HEK293 (cell line): ENCODE results near the gene NTNG1.

Experiments used
- CTCF ChIA-PET: fragments of 350-600 bp; formaldehyde crosslinking; extraction: SDS; loops from one replicate; lab custom pipeline; 2021; ENCODE audit warnings: antibody characterized with exemption; lab: Yijun Ruan, JAX
- POLR2A ChIA-PET: fragments of 300-600 bp; formaldehyde crosslinking; extraction: SDS; loops from one replicate; lab custom pipeline; 2020; ENCODE audit warnings: antibody characterized with exemption, inconsistent platforms; lab: Yijun Ruan, JAX
- H3K27ac ChIP-seq: fragments of 200-500 bp; sonication (Bioruptor generic); 2 replicates; pipeline ENCODE4 v1.5.1; 2014; ENCODE audit warnings: low read depth, low read length, control low read depth, inconsistent platforms; ENCODE audit errors: extremely low read depth
- H3K36me3 ChIP-seq, 2 experiments: fragments of 200-500 bp in 1 of 2; sonication (Bioruptor generic) in 1 of 2; 1 replicate in 1 of 2; 2 replicates in 1 of 2; pipeline ENCODE4 v1.5.1; 2014 to 2017; ENCODE audit warnings: inconsistent platforms in 2 of 2, low read length in 2 of 2; ENCODE audit not compliant: control insufficient read depth in 2 of 2, insufficient read depth in 1 of 2
- H3K4me1 ChIP-seq: fragments of 200-500 bp; sonication (Bioruptor generic); 2 replicates; pipeline ENCODE4 v1.5.1; 2014; ENCODE audit warnings: mild to moderate bottlenecking, low read length, inconsistent platforms; ENCODE audit not compliant: control insufficient read depth, insufficient read depth
- H3K4me3 ChIP-seq: 2 replicates; pipeline ENCODE4 v1.5.1; 2011; ENCODE audit warnings: low read depth, mild to moderate bottlenecking, control low read depth, low read length, moderate library complexity
- H3K9me3 ChIP-seq: fragments of 200-500 bp; sonication (Bioruptor generic); 2 replicates; pipeline ENCODE4 v1.5.1; 2014; ENCODE audit warnings: low read depth, low read length, inconsistent platforms; ENCODE audit not compliant: control insufficient read depth, insufficient read depth
- GFI1B ChIP-seq: fragments of 450-650 bp; formaldehyde crosslinking; IDR thresholded peaks from 2 replicates; pipeline ENCODE4 v1.5.1; 2016; ENCODE audit warnings: missing biosample characterization, missing genetic modification characterization
- RBAK ChIP-seq: fragments of 450-650 bp; formaldehyde crosslinking; IDR thresholded peaks from 2 replicates; pipeline ENCODE4 v1.5.1; 2016; ENCODE audit warnings: missing biosample characterization, missing genetic modification characterization
- ZNF112 ChIP-seq: fragments of 450-650 bp; formaldehyde crosslinking; IDR thresholded peaks from 2 replicates; pipeline ENCODE4 v1.5.0; 2017; ENCODE audit warnings: missing biosample characterization, missing genetic modification characterization
- ZNF133 ChIP-seq: fragments of 450-650 bp; formaldehyde crosslinking; IDR thresholded peaks from 2 replicates; pipeline ENCODE4 v1.5.1; 2016; ENCODE audit warnings: missing biosample characterization, missing genetic modification characterization
- ZNF138 ChIP-seq: fragments of 450-650 bp; formaldehyde crosslinking; IDR thresholded peaks from 2 replicates; pipeline ENCODE4 v1.5.1; 2016; ENCODE audit warnings: missing biosample characterization, missing genetic modification characterization, borderline replicate concordance
- ZNF214 ChIP-seq: fragments of 450-650 bp; formaldehyde crosslinking; IDR thresholded peaks from 2 replicates; pipeline ENCODE4 v1.5.1; 2017; ENCODE audit warnings: missing biosample characterization, mild to moderate bottlenecking, missing genetic modification characterization, borderline replicate concordance
- ZNF221 ChIP-seq: fragments of 450-650 bp; formaldehyde crosslinking; IDR thresholded peaks from 2 replicates; pipeline ENCODE4 v1.5.1; 2017; ENCODE audit warnings: missing biosample characterization, missing genetic modification characterization, borderline replicate concordance
- ZNF23 ChIP-seq: fragments of 450-650 bp; formaldehyde crosslinking; IDR thresholded peaks from 2 replicates; pipeline ENCODE4 v1.5.1; 2016; ENCODE audit warnings: missing biosample characterization, missing genetic modification characterization, borderline replicate concordance
- ZNF24 ChIP-seq: fragments of 450-650 bp; formaldehyde crosslinking; IDR thresholded peaks from 2 replicates; pipeline ENCODE4 v1.5.1; 2016; ENCODE audit warnings: missing biosample characterization, missing genetic modification characterization
- ZNF324 ChIP-seq: fragments of 450-650 bp; formaldehyde crosslinking; IDR thresholded peaks from 2 replicates; pipeline ENCODE4 v1.5.1; 2016; ENCODE audit warnings: missing biosample characterization, missing genetic modification characterization
- ZNF473 ChIP-seq: fragments of 450-650 bp; formaldehyde crosslinking; IDR thresholded peaks from 2 replicates; pipeline ENCODE4 v1.5.1; 2017; ENCODE audit warnings: missing biosample characterization, missing genetic modification characterization
- ZNF514 ChIP-seq: fragments of 450-650 bp; formaldehyde crosslinking; IDR thresholded peaks from 2 replicates; pipeline ENCODE4 v1.5.1; 2016; ENCODE audit warnings: missing biosample characterization, missing genetic modification characterization
- ZNF600 ChIP-seq: fragments of 450-650 bp; formaldehyde crosslinking; IDR thresholded peaks from 2 replicates; pipeline ENCODE4 v1.5.1; 2016; ENCODE audit warnings: missing biosample characterization, missing genetic modification characterization
- ZNF654 ChIP-seq: fragments of 450-650 bp; formaldehyde crosslinking; IDR thresholded peaks from 2 replicates; pipeline ENCODE4 v1.5.1; 2016; ENCODE audit warnings: low read depth, missing biosample characterization, missing genetic modification characterization
- ZNF768 ChIP-seq: fragments of 450-650 bp; formaldehyde crosslinking; IDR thresholded peaks from 2 replicates; pipeline ENCODE4 v1.5.1; 2018; ENCODE audit warnings: missing biosample characterization, mild to moderate bottlenecking, missing genetic modification characterization
- ZNF843 ChIP-seq: fragments of 450-650 bp; formaldehyde crosslinking; IDR thresholded peaks from 2 replicates; pipeline ENCODE4 v1.5.1; 2016; ENCODE audit warnings: missing biosample characterization, missing genetic modification characterization
- TF ChIP-seq, protein P1 (sequence below): fragments of 450-650 bp; formaldehyde crosslinking; IDR thresholded peaks from 2 replicates; pipeline ENCODE4 v1.5.0; 2017; ENCODE audit warnings: missing biosample characterization, missing genetic modification characterization, borderline replicate concordance
- TF ChIP-seq, protein P2 (sequence below): fragments of 450-650 bp; IDR thresholded peaks from 2 replicates; pipeline ENCODE4 v1.5.1; 2018; ENCODE audit warnings: missing biosample characterization, mild to moderate bottlenecking, missing genetic modification characterization
- TF ChIP-seq, protein P3 (sequence below): fragments of 450-650 bp; formaldehyde crosslinking; IDR thresholded peaks from 2 replicates; pipeline ENCODE4 v1.5.1; 2016; ENCODE audit warnings: missing biosample characterization, missing genetic modification characterization
- TF ChIP-seq, protein P4 (sequence below): fragments of 450-650 bp; formaldehyde crosslinking; IDR thresholded peaks from 2 replicates; pipeline ENCODE4 v1.5.1; 2017; ENCODE audit warnings: missing biosample characterization, missing genetic modification characterization
- TF ChIP-seq, protein P5 (sequence below): fragments of 450-650 bp; formaldehyde crosslinking; IDR thresholded peaks from 2 replicates; pipeline ENCODE4 v1.5.1; 2017; ENCODE audit warnings: missing biosample characterization, missing genetic modification characterization

NTNG1 gene

DNA sequence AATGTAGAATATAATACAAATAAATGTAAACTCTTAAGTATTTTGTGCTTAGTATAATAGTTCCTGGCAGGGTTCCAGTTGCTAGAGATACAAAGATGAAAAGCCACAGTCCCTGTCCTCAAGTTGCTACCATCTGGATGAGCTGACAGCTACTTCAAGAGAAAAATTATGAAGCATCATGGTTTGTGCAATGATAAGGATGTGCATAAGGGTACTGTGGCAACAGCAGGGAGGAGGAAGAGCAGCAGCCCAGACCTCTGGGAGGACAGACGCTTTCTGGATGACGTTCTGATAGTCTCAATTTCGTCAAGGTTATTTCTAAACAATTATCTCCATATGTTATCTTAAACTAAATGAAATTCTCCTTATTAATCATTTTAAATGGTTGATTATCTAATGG, 198.9 kb downstream of the NTNG1 start (continued):
- TF ChIP-seq, protein P1, sequence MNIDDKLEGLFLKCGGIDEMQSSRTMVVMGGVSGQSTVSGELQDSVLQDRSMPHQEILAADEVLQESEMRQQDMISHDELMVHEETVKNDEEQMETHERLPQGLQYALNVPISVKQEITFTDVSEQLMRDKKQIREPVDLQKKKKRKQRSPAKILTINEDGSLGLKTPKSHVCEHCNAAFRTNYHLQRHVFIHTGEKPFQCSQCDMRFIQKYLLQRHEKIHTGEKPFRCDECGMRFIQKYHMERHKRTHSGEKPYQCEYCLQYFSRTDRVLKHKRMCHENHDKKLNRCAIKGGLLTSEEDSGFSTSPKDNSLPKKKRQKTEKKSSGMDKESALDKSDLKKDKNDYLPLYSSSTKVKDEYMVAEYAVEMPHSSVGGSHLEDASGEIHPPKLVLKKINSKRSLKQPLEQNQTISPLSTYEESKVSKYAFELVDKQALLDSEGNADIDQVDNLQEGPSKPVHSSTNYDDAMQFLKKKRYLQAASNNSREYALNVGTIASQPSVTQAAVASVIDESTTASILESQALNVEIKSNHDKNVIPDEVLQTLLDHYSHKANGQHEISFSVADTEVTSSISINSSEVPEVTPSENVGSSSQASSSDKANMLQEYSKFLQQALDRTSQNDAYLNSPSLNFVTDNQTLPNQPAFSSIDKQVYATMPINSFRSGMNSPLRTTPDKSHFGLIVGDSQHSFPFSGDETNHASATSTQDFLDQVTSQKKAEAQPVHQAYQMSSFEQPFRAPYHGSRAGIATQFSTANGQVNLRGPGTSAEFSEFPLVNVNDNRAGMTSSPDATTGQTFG: no peak
- TF ChIP-seq ZNF133 (no peak), ZNF214 (tag by site-specific recombination) (no peak), ZNF138 (tag by site-specific recombination) (no peak)
- TF ChIP-seq, protein P2, sequence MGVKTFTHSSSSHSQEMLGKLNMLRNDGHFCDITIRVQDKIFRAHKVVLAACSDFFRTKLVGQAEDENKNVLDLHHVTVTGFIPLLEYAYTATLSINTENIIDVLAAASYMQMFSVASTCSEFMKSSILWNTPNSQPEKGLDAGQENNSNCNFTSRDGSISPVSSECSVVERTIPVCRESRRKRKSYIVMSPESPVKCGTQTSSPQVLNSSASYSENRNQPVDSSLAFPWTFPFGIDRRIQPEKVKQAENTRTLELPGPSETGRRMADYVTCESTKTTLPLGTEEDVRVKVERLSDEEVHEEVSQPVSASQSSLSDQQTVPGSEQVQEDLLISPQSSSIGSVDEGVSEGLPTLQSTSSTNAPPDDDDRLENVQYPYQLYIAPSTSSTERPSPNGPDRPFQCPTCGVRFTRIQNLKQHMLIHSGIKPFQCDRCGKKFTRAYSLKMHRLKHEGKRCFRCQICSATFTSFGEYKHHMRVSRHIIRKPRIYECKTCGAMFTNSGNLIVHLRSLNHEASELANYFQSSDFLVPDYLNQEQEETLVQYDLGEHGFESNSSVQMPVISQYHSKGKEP: no peak

DNA sequence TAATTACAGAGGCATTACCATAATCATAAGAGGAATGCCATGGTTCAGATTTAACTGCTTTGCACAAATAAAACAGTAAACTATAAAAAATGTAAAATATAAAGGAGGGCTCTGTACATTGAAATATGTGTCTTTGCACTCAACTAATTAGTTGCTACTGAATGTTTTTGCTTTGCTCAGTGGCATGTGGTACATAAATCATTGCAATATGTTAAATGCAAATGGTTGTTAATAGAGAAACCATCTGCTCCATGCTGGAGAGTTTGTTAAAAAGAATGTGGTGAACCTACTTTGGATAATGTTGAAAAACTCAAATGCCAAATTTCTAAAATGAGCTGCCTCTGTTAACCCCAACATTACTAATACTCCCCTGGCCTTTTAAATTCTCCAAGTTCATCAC, 201.5 kb downstream of the NTNG1 start:
- no peaks in the 10 kb centered on the region; the same call in 1 of the 2 replicates for H3K4me1 ChIP-seq
- TF ChIP-seq, protein P3, sequence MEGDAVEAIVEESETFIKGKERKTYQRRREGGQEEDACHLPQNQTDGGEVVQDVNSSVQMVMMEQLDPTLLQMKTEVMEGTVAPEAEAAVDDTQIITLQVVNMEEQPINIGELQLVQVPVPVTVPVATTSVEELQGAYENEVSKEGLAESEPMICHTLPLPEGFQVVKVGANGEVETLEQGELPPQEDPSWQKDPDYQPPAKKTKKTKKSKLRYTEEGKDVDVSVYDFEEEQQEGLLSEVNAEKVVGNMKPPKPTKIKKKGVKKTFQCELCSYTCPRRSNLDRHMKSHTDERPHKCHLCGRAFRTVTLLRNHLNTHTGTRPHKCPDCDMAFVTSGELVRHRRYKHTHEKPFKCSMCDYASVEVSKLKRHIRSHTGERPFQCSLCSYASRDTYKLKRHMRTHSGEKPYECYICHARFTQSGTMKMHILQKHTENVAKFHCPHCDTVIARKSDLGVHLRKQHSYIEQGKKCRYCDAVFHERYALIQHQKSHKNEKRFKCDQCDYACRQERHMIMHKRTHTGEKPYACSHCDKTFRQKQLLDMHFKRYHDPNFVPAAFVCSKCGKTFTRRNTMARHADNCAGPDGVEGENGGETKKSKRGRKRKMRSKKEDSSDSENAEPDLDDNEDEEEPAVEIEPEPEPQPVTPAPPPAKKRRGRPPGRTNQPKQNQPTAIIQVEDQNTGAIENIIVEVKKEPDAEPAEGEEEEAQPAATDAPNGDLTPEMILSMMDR (tag by site-specific recombination): no peak
- TF ChIP-seq ZNF324 (no peak), ZNF514 (tag by site-specific recombination) (no peak), ZNF112 (tag by site-specific recombination) (no peak)
- ChIA-PET CTCF (no interaction called here), POLR2A (no interaction called here)
- no peaks in the 10 kb centered on the region for H3K9me3 ChIP-seq
- no peaks in the 10 kb centered on the region for H3K36me3 ChIP-seq
- H3K27ac ChIP-seq: no peak overlapping the region
- no peak overlapping the region for H3K4me3 ChIP-seq

DNA sequence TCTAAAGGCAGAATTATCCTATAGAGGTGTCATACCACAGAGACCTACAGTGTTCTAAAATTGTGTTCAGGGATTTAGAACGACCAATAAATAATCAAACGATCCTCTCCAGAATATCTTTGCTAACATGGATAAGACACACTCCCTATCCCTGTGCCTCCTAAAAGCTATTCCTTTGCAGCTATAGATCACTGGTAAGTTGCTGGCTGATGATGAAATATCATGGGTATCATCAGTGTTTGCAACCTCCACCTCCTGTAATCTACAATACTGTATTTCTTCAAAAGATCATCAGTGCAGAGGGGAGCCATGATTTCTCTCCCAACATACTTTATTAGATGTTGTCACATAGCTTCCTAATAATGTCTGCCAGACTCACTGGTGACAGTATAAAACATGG, 201.9 kb downstream of the NTNG1 start:
- H3K27ac ChIP-seq: no peak overlapping the region
- CTCF ChIA-PET: no interaction called here
- H3K4me3 ChIP-seq: no peak overlapping the region
- POLR2A ChIA-PET: no interaction called here
- TF ChIP-seq ZNF24 (no peak), ZNF221 (tag by site-specific recombination) (no peak), ZNF843 (tag by site-specific recombination) (no peak), ZNF600 (no peak), ZNF23 (tag by site-specific recombination) (no peak), ZNF654 (no peak), ZNF768 (tag by site-specific recombination) (no peak), ZNF473 (no peak), GFI1B (tag by site-specific recombination) (no peak), RBAK (tag by site-specific recombination) (no peak)
- TF ChIP-seq, protein P4, sequence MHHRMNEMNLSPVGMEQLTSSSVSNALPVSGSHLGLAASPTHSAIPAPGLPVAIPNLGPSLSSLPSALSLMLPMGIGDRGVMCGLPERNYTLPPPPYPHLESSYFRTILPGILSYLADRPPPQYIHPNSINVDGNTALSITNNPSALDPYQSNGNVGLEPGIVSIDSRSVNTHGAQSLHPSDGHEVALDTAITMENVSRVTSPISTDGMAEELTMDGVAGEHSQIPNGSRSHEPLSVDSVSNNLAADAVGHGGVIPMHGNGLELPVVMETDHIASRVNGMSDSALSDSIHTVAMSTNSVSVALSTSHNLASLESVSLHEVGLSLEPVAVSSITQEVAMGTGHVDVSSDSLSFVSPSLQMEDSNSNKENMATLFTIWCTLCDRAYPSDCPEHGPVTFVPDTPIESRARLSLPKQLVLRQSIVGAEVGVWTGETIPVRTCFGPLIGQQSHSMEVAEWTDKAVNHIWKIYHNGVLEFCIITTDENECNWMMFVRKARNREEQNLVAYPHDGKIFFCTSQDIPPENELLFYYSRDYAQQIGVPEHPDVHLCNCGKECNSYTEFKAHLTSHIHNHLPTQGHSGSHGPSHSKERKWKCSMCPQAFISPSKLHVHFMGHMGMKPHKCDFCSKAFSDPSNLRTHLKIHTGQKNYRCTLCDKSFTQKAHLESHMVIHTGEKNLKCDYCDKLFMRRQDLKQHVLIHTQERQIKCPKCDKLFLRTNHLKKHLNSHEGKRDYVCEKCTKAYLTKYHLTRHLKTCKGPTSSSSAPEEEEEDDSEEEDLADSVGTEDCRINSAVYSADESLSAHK (tag by site-specific recombination): no peak
- TF ChIP-seq, protein P5, sequence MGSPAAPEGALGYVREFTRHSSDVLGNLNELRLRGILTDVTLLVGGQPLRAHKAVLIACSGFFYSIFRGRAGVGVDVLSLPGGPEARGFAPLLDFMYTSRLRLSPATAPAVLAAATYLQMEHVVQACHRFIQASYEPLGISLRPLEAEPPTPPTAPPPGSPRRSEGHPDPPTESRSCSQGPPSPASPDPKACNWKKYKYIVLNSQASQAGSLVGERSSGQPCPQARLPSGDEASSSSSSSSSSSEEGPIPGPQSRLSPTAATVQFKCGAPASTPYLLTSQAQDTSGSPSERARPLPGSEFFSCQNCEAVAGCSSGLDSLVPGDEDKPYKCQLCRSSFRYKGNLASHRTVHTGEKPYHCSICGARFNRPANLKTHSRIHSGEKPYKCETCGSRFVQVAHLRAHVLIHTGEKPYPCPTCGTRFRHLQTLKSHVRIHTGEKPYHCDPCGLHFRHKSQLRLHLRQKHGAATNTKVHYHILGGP (tag by site-specific recombination): no peak
- no peaks in the 10 kb centered on the region for H3K9me3 ChIP-seq
- H3K36me3 ChIP-seq: no peaks in the 10 kb centered on the region
- H3K4me1 ChIP-seq: no peaks in the 10 kb centered on the region; the same call in 1 of the 2 replicates
